ENCODE data around the gene PSMC1.
A peak's percentile ranks its signal among the peaks of the same experiment; 100 is the strongest.

DNA sequence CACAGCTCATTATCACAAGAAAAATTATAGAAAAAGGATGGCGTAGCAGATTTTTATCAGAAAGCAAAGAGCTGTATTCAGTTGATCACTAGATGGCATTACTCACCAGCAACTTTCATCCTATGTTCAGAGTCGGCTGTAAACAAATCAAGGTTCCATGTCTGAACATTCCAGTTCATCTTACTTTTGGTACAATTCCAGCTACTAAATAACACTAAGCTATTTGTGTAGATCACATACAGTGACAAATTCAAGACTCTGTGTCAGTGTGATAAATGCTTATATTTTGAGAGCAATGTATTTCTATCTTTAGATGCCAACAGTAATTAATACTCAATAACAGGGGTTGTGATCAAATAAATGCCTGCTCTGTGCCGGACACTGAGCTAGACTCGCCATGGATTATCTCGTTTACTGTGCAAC is 45.3 kb downstream of the PSMC1 start:
- peak; percentile 48 for TF ChIP-seq CTCF (IDR thresholded peaks at IDR 0.05; ENCODE audit: low read length)
- no peak for TF ChIP-seq EZH2 (IDR thresholded peaks at IDR 0.05; ENCODE audit: borderline replicate concordance, low read length)

All from OCI-LY1 (cell line).